ENCODE results near the gene HYCC1.

DNA sequence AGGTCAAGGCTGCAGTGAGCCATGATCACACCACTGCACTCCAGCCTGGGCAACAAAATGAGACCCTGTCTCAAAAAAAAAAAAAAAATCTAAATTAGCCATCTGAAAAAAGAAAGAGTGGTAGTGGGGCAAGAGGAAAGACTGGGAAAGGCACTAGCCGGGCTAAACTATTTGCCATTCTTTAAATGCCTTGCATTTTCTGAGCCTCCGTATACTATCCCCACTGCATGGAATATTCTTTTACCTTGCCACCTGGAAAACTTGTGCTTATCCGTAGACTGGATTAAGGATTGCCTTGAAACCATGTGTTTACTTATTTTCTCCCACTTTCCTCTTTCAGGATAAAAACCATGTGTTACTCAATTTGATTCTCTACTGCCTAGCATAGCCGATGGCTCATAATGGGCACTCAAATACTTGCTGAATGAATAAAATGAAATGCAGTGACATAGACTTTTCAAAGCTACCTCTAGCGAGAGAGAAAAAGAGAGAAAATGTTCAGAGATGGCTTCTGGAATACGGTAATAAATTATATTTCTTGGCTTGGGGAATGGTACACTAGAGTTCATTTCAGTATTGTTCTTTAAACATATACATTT lies 30.6 kb downstream of the HYCC1 start:
- TF ChIP-seq, protein P1, sequence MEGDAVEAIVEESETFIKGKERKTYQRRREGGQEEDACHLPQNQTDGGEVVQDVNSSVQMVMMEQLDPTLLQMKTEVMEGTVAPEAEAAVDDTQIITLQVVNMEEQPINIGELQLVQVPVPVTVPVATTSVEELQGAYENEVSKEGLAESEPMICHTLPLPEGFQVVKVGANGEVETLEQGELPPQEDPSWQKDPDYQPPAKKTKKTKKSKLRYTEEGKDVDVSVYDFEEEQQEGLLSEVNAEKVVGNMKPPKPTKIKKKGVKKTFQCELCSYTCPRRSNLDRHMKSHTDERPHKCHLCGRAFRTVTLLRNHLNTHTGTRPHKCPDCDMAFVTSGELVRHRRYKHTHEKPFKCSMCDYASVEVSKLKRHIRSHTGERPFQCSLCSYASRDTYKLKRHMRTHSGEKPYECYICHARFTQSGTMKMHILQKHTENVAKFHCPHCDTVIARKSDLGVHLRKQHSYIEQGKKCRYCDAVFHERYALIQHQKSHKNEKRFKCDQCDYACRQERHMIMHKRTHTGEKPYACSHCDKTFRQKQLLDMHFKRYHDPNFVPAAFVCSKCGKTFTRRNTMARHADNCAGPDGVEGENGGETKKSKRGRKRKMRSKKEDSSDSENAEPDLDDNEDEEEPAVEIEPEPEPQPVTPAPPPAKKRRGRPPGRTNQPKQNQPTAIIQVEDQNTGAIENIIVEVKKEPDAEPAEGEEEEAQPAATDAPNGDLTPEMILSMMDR (IDR thresholded peaks at IDR 0.05) = no peak
- no peak for TF ChIP-seq POLR2AphosphoS5 (IDR thresholded peaks at IDR 0.05; ENCODE audit: low read depth, low read length)

Measured in Panc1 (cell line).